Sigmoid colon (tissue), 4 donors: ENCODE results near the gene OR51I2.

Source experiments
- EP300 ChIP-seq, 4 donors: sonication (generic); formaldehyde crosslinking; IDR thresholded peaks; one replicate each; pipeline ENCODE4 v1.6.1; 2017; ENCODE audit warnings: antibody characterized with exemption in 4 of 4
- POLR2A ChIP-seq, 2 donors: fragments of 450-650 bp; IDR thresholded peaks; one replicate each; pipeline ENCODE4 v1.6.1; 2016; ENCODE audit warnings: antibody characterized with exemption in 2 of 2, mild to moderate bottlenecking in 2 of 2, moderate library complexity in 2 of 2
- POLR2AphosphoS5 ChIP-seq, 4 donors: sonication (generic); formaldehyde crosslinking; IDR thresholded peaks; one replicate each; pipeline ENCODE4 v1.6.1; 2017; ENCODE audit warnings: antibody characterized with exemption in 4 of 4
- TF ChIP-seq, protein P1 (sequence below), 4 experiments: fragments of 450-650 bp in 3 of 4; fragments of 200-600 bp in 1 of 4; IDR thresholded peaks; one replicate each; pipeline ENCODE4 v1.5.1; 2016 to 2019; ENCODE audit warnings: antibody characterized with exemption in 4 of 4, mild to moderate bottlenecking in 3 of 4, moderate library complexity in 2 of 4

DNA sequence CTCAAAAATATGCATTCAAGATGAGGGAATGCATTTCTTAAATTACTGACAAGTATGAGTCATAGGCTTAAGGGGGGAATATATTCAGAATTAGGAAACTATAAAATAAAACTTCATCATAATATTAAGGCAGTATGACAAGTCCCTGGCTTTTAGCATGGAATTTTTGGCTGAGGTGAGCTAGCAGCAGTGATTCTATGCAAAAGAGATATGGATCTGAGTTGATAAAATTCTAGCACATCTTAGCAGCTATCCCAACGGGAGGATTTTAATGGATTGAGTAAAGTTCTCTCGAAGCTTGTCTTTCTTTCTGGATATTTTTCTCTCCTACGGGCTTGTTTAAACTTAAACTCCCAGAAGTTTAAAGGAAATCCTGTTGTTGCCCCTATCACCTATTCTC lies 26.0 kb upstream of the OR51I2 start:
- TF ChIP-seq, protein P1, sequence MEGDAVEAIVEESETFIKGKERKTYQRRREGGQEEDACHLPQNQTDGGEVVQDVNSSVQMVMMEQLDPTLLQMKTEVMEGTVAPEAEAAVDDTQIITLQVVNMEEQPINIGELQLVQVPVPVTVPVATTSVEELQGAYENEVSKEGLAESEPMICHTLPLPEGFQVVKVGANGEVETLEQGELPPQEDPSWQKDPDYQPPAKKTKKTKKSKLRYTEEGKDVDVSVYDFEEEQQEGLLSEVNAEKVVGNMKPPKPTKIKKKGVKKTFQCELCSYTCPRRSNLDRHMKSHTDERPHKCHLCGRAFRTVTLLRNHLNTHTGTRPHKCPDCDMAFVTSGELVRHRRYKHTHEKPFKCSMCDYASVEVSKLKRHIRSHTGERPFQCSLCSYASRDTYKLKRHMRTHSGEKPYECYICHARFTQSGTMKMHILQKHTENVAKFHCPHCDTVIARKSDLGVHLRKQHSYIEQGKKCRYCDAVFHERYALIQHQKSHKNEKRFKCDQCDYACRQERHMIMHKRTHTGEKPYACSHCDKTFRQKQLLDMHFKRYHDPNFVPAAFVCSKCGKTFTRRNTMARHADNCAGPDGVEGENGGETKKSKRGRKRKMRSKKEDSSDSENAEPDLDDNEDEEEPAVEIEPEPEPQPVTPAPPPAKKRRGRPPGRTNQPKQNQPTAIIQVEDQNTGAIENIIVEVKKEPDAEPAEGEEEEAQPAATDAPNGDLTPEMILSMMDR (IDR thresholded peaks at IDR 0.05): no peak
- no peak for TF ChIP-seq POLR2A (IDR thresholded peaks at IDR 0.05)
- TF ChIP-seq POLR2AphosphoS5 (IDR thresholded peaks at IDR 0.05): no peak
- no peak for TF ChIP-seq EP300 (IDR thresholded peaks at IDR 0.05)
